Gastrocnemius medialis (tissue), 4 donors: ENCODE measurements around the gene GNAI2. TPM values are rescaled to one million over a fixed set of nuclear protein-coding genes. Genes with fewer than 3 reads are reported as not detected.

Experiments used
- ATAC-seq, 2 donors: fragments of 150-250 bp; one replicate each; pipeline ENCODE4 v1.9.1; 2016
- DNase-seq, 2 donors: peaks; one replicate each; pipeline ENCODE4 v3.0.0-alpha.2; 2019
- H3K27ac ChIP-seq, 4 donors: fragments of 200-600 bp; sonication (generic); 1 replicate in 1 of 4; 2 replicates in 3 of 4; pipeline ENCODE4 v1.5.1; 2016 to 2018; ENCODE audit warnings: mild to moderate bottlenecking in 2 of 4, moderate library complexity in 1 of 4
- H3K27me3 ChIP-seq, 3 donors: fragments of 200-600 bp; sonication (generic) in 2 of 3; 1 replicate in 1 of 3; 2 replicates in 2 of 3; pipeline versions ENCODE4 v1.5.1 to v1.6.0; 2016 to 2019; ENCODE audit warnings: mild to moderate bottlenecking in 1 of 3, moderate library complexity in 1 of 3
- H3K36me3 ChIP-seq, 2 donors: fragments of 200-600 bp; sonication (generic) in 1 of 2; one replicate each; pipeline ENCODE4 v1.5.1; 2017 to 2018
- H3K4me1 ChIP-seq, 2 donors: fragments of 200-600 bp; sonication (generic) in 1 of 2; one replicate each; pipeline ENCODE4 v1.5.1; 2016 to 2017; ENCODE audit warnings: mild to moderate bottlenecking in 2 of 2
- H3K4me3 ChIP-seq, 4 donors: fragments of 200-600 bp; sonication (generic) in 3 of 4; 1 replicate in 1 of 4; 2 replicates in 3 of 4; pipeline ENCODE4 v1.5.1; 2016 to 2019; ENCODE audit warnings: mild to moderate bottlenecking in 2 of 4
- H3K9me3 ChIP-seq, 3 donors: fragments of 200-600 bp; sonication (generic) in 2 of 3; 1 replicate in 1 of 3; 2 replicates in 2 of 3; pipeline ENCODE4 v1.5.1; 2016 to 2019
- POLR2A ChIP-seq, 2 donors: fragments of 450-650 bp; IDR thresholded peaks; one replicate each; pipeline ENCODE4 v1.6.1; 2017; ENCODE audit warnings: antibody characterized with exemption in 2 of 2, mild to moderate bottlenecking in 2 of 2, moderate library complexity in 2 of 2
- in situ Hi-C, 4 donors: fragments of 200-750 bp; cut with MboI; loops; one replicate each; pipeline versions ENCODE4 v1.15.0 to v1.8.0; 2017; ENCODE audit warnings: low sequenced_read_pairs in 4 of 4
- intact Hi-C: fragments of 100-400 bp; cut with DNase I; formaldehyde crosslinking; loops from one replicate; pipeline ENCODE4 v1.15.1; 2023; ENCODE audit warnings: low total_unique reads
- total RNA-seq, 4 donors: library from RNA; depleted of rRNA; stranded (reverse); fragments of >200 nt; gene quantifications; one replicate each; pipeline versions ENCODE4 v1.1.0 to v1.2.3, GENCODE V29; 2016
- TF ChIP-seq, protein P1 (sequence below), 5 experiments: fragments of 450-650 bp in 3 of 5; fragments of 200-600 bp in 2 of 5; sonication (generic) in 2 of 5; IDR thresholded peaks in 4 of 5; conservative IDR thresholded peaks in 1 of 5; 1 replicate in 4 of 5; 2 replicates in 1 of 5; pipeline ENCODE4 v1.5.1; 2016 to 2019; ENCODE audit warnings: antibody characterized with exemption in 5 of 5, mild to moderate bottlenecking in 3 of 5, moderate library complexity in 3 of 5

Gene GNAI2
- total RNA-seq, 4 donors from 2014 or later: 26.7 to 67.8 (median 39.8) TPM

DNA sequence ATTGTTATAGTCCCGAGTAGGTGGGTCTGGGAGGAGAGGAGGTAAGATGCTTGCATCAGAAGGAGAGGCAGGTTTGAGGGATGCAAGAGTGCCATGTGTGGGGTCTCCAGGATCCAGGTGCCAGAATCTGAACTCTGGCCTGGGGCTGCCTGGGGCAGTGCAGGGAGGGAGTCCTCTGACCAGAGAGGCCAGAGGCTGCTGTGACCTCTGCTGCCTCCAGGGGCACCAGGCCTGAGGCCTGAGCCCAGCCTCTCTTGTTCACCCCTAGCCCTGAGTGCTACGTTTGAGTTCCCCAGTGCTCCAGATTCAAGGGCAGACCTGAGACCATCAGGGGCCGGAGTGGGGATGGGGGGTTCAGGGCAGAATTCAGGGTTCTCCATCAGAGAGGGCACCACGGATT lies 23.5 kb upstream of the GNAI2 start:
- no peak overlapping the region for H3K4me3 ChIP-seq
- H3K9me3 ChIP-seq: no peaks in the 10 kb centered on the region
- ATAC-seq: no peak
- TF ChIP-seq, protein P1, sequence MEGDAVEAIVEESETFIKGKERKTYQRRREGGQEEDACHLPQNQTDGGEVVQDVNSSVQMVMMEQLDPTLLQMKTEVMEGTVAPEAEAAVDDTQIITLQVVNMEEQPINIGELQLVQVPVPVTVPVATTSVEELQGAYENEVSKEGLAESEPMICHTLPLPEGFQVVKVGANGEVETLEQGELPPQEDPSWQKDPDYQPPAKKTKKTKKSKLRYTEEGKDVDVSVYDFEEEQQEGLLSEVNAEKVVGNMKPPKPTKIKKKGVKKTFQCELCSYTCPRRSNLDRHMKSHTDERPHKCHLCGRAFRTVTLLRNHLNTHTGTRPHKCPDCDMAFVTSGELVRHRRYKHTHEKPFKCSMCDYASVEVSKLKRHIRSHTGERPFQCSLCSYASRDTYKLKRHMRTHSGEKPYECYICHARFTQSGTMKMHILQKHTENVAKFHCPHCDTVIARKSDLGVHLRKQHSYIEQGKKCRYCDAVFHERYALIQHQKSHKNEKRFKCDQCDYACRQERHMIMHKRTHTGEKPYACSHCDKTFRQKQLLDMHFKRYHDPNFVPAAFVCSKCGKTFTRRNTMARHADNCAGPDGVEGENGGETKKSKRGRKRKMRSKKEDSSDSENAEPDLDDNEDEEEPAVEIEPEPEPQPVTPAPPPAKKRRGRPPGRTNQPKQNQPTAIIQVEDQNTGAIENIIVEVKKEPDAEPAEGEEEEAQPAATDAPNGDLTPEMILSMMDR (IDR thresholded peaks at IDR 0.05 in 4 of 5, conservative IDR thresholded peaks at IDR 0.05 in 1 of 5): peak in 1 of 5 experiments; percentile 16
- TF ChIP-seq POLR2A (IDR thresholded peaks at IDR 0.05): no peak
- H3K36me3 ChIP-seq: no peaks in the 10 kb centered on the region
- H3K27ac ChIP-seq: peak overlapping the region in 3 of 4 donors; percentile 30 to 84 (median 64)
- H3K4me1 ChIP-seq: peaks cover 52 to 57% of the 10 kb centered on the region in 2 donors
- intact Hi-C loops (no loop called here), in situ Hi-C loops (no loop called here)
- DNase-seq: no peak
- H3K27me3 ChIP-seq: no peaks in the 10 kb centered on the region

DNA sequence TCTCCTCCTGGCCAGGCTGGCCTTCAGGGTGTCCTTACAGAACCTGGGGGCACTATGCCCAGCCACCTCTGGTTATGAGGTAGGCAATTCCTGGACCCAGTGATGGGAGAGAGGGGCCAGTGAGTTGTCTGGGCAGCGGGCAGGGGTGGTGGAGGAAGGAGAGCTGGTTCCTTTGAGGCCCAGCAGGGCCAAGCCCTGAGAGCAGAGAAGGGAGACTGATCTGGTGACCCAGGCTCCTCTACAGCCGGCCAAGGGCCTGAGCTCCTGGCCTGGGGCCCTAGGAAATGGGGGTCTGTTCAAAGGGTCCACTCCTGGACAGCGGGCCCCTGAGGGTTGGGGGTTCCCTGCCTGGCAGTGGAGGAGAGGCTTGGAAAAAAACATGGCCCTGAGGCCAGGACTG lies 23.0 kb upstream of the GNAI2 start:
- no peaks in the 10 kb centered on the region for H3K36me3 ChIP-seq
- H3K27ac ChIP-seq: peak overlapping the region in 3 of 4 donors; percentile 30 to 84 (median 64)
- H3K4me1 ChIP-seq: peaks cover 49 to 53% of the 10 kb centered on the region in 2 donors
- no peaks in the 10 kb centered on the region for H3K27me3 ChIP-seq
- in situ Hi-C loops: no loop called here
- no peak for DNase-seq
- TF ChIP-seq, protein P1 (IDR thresholded peaks at IDR 0.05 in 4 of 5, conservative IDR thresholded peaks at IDR 0.05 in 1 of 5): no peak
- no peak for TF ChIP-seq POLR2A (IDR thresholded peaks at IDR 0.05)
- intact Hi-C loops: no loop called here
- no peak overlapping the region for H3K4me3 ChIP-seq
- H3K9me3 ChIP-seq: no peaks in the 10 kb centered on the region
- peak in 1 of 2 donors; percentile 19 for ATAC-seq

DNA sequence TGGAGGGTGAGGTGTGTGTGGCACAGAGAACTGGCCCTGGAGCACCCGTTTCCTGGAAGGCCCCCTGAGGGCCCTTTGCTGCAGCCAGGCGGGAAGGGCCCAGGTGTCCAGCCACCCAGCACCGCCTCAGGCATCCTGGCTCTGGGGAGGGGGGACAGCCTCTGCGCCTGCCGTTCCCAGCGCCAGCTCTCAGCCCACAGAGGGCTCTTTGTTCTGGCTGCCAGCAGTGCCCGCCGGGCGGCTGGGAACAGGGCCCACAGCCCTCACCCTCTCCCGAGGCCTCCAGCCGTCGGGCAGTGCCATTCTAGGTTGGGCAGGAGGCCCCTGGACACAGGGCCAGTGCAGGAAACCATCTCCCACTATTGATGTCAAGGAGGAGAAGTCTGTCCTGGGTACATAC lies 22.6 kb upstream of the GNAI2 start:
- no peak overlapping the region for H3K4me3 ChIP-seq
- no peak for DNase-seq
- TF ChIP-seq, protein P1 (IDR thresholded peaks at IDR 0.05 in 4 of 5, conservative IDR thresholded peaks at IDR 0.05 in 1 of 5): no peak
- TF ChIP-seq POLR2A (IDR thresholded peaks at IDR 0.05): no peak
- peak overlapping the region in 3 of 4 donors; percentile 30 to 84 (median 64) for H3K27ac ChIP-seq
- in situ Hi-C loops (no loop called here), intact Hi-C loops (no loop called here)
- peaks cover 50 to 53% of the 10 kb centered on the region in 2 donors for H3K4me1 ChIP-seq
- no peaks in the 10 kb centered on the region for H3K27me3 ChIP-seq
- no peaks in the 10 kb centered on the region for H3K36me3 ChIP-seq
- no peaks in the 10 kb centered on the region for H3K9me3 ChIP-seq
- ATAC-seq: no peak

DNA sequence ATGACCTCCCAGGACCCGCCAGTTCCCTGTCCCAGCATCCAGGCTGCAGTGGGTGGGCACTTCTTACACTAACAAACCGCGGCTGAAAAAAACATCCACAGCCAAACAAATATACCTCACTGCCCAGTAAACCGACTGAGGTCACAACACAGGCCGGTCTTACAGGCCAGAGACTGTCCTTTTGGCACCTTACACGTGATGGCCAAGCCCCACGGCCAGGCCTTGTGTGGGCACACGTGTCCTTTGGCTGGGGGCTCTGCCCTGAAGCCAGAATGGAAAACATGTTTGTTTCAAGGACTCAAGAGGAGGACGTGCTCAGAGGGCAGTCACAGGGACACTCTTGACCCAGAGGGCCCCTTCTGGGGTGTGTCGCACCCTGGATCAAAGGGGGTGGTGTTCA lies 21.2 kb upstream of the GNAI2 start:
- Histone ChIP-seq H3K9me3 (no peaks in the 10 kb centered on the region), H3K36me3 (no peaks in the 10 kb centered on the region), H3K4me1 (peaks cover 56 to 59% of the 10 kb centered on the region in 2 donors), H3K27me3 (no peaks in the 10 kb centered on the region), H3K27ac (peak overlapping the region; percentile 2 to 84 (median 58)), H3K4me3 (no peak overlapping the region)
- no peak for DNase-seq
- TF ChIP-seq, protein P1 (IDR thresholded peaks at IDR 0.05 in 4 of 5, conservative IDR thresholded peaks at IDR 0.05 in 1 of 5): no peak
- TF ChIP-seq POLR2A (IDR thresholded peaks at IDR 0.05): no peak
- ATAC-seq: peak in 1 of 2 donors; percentile 18
- intact Hi-C loops (no loop called here), in situ Hi-C loops (no loop called here)

DNA sequence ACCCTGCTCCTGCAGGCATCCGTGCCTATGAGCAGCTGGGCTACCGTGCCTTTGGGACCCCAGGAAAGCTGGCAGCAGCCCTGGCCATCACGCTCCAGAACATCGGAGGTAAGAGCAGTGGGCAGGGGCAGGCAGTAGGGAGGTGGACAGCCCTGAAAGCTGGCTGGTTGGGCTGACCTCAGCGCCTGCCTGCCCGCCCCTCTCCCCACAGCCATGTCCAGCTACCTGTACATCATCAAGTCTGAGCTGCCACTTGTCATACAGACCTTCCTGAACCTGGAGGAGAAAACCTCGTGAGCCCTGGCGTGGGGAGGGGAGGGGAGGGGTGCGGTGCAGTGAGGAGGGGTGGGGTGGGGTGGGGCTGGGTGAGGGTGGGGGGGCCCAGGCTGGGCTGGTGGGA lies 20.5 kb upstream of the GNAI2 start:
- H3K36me3 ChIP-seq: no peaks in the 10 kb centered on the region
- H3K4me1 ChIP-seq: peaks cover 52 to 63% of the 10 kb centered on the region in 2 donors
- ATAC-seq: no peak
- peak overlapping the region; percentile 2 to 84 (median 58) for H3K27ac ChIP-seq
- no peak for DNase-seq
- intact Hi-C loops: no loop called here
- in situ Hi-C loops: no loop called here
- TF ChIP-seq POLR2A (IDR thresholded peaks at IDR 0.05): no peak
- TF ChIP-seq, protein P1 (IDR thresholded peaks at IDR 0.05 in 4 of 5, conservative IDR thresholded peaks at IDR 0.05 in 1 of 5): no peak
- no peaks in the 10 kb centered on the region for H3K27me3 ChIP-seq
- no peaks in the 10 kb centered on the region for H3K9me3 ChIP-seq
- no peak overlapping the region for H3K4me3 ChIP-seq
